IPS-NIHi7 (cell line): Measurements from ENCODE around the gene RPLP2.

ENCODE experiments used
- DNase-seq: peaks from one replicate; pipeline ENCODE4 v3.0.0; 2012; ENCODE audit warnings: mixed read lengths; ENCODE audit errors: extremely low spot score

The RPLP2 gene

DNA sequence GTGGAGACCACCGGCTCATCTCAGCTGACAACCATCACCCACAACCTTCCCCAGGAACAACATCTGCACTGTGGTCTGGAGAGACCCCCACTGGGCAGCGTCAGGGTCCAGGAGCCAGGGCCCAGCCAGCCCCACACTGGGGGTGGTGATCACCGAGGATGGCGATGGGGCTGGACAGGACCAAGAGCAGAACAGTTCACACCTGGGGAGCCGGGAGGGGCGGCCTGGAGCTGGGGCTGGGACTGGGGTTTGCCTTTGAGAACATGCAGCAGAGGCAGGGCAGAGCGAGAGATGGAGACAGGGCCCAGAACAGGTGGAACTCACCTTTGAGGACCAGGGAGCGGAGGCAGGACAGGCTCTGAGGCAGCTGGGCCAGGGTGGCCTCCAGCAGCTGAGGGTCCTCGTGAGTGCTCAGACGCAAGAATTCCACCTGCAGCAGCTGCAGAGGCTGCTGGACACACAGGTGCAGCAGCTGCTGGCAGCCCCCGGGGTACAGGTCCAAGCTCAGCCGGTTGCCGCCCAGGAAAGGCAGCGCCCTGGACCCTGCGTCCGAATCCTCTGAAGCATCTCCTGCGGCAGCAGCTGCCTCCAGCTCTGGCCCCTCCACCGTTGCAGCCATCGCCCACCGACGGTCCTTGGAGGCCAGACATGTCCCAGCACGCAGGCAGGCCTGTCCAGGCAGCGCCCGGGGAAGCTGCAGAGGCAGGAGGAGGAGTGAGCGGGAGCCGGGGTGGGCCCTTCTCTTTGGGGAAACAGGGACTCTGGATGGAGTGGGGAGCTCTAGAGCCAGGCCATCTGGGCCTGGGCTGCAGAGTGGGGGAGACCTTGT is 5.8 kb upstream of the RPLP2 start:
- DNase-seq = no peak

DNA sequence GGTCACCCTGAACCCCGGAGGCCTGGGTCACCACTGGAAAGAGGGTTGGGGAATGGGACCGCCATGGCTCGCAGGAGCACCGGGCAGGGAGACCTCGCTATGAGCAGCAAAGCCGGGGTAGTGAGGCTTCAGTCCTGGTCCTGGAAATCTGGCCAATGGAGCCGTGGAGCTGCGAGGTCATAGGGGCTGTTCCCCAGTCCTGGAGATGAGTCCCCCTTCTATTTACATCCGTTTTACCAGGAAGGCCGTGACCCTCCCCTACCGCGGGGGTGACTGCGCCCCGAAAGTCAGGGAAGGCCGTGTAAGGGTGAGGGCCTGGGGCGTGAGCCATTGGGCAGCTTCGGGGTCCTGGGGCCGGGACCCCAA is 5.2 kb upstream of the RPLP2 start:
- no peak for DNase-seq

DNA sequence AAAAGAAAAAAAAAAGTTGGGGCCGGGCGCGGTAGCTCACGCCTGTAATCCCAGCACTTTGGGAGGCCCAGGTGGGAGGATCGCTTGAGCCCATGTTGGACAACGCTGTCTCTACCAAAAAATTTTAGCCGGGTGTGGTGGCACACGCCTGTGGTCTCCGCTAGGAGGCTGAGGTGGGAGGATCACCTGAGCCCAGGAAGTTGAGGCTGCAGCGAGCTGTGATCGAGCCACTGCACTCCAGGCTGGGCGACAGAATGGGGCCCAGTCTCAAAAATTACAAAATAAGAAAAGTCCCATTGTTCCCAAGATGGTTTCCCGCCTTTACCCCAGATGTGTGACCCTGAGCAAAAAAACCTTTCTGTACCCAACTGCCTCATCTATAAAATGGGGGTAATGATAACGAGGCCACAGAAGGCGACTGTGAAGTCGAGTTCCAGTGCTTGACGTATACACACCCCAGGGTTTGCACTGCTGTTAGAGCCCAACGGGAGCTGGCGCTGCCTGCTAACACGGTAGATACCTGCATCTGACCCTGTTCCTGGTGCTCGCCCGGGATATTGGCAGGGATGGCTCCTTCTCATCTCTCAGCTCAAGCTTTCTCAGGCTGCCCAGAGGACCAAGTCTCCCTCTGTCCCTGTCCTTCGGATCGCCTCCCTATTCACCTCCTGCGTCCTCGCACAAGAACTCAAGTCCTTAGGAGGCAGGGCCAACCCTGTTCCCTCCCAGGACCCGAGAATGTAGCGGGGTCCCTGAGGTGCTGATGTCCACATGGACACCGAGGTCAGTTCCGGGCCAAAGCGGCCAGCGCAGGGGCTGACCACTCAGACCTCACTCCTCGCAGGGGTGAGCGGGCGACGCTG is 1.1 kb upstream of the RPLP2 start:
- DNase-seq = no peak

DNA sequence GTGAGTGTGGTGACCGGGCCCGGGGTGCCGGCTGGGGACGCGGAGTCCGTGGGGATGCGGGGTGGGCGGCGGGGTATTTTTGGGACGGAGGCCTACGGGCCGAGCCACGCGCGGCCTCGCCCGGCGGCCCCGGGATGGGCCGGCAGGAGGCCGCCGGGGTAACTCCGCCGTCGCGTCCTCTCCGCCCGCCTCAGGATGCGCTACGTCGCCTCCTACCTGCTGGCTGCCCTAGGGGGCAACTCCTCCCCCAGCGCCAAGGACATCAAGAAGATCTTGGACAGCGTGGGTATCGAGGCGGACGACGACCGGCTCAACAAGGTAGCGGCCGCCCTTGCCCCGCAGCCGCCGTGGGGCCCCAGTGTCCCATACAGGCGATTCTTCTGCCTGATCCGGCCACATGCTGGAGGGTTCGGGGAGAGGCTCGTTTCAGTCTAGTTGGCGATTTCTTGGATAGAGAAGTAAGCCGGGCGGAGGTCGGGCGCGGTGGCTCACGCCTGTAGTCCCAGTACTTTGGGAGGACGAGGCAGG is 337 bp downstream of the RPLP2 start:
- DNase-seq = no peak

DNA sequence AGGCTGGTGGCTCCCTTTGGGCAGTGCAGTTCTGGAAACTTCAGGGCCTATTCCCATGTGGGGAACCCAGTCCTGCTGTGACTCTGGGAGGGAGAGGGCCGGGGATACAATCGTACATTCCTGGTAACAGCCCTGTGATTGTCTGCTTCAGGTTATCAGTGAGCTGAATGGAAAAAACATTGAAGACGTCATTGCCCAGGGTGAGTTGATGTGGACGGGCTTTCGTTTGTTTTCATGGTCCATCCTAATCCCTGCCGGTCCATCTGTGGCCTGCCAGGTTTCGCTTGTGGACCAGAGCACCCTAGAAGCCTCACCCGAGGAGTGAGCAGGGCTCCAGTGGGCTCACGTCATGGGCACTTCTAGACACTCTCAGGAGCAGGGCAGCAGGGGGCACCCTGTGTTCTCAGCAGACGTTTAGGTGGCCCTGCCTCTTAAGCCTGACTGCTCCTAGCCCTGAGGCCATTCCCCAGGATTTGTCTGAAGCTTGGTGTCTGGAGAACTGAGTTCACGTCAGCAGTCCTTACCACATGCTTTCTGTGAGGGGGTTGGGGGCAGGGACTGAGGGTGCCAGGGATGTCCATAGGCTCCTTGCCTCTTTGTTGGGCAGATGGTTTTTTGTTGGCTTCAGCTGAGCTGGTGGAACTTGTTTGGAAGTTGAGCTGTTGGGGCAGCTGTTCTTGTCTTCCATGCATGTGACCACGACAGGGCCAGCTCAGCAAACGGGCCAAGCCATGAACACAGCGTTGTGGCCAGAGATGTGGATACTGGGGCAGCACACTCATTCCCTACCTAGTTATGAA is 1.9 kb downstream of the RPLP2 start:
- no peak for DNase-seq

DNA sequence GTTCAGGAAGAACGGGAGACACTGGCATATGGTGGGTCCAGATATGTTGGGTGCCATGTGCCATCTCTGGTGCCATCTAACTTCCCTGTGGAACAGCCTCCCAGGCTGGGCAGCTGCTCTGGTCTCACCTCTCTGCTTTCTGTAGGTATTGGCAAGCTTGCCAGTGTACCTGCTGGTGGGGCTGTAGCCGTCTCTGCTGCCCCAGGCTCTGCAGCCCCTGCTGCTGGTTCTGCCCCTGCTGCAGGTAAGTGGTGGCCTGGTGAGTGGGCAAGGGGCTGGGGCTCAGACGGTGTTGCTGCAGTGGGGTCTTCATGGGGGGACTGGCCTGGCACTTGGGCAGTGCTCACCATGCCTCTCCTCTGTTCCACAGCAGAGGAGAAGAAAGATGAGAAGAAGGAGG is 2.6 kb downstream of the RPLP2 start:
- no peak for DNase-seq

DNA sequence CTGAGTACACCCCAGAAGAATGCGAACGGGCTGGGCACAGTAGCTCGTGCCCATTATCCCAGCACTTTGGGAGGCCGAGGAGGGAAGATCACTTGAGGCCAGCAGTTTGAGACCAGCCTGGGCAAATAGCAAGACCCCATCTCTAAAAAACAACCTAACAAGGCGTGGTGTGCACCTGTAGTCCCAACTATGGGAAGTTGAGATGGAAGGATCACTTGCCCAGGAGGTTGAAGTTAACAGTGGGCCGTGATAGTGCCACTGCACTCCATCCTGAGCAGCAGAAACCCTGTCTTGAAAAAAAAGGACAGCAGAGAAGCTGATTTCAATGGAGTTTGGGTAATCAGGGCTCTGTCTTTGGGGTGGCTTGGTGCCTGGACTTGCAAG is 3.3 kb downstream of the RPLP2 start:
- DNase-seq = no peak

DNA sequence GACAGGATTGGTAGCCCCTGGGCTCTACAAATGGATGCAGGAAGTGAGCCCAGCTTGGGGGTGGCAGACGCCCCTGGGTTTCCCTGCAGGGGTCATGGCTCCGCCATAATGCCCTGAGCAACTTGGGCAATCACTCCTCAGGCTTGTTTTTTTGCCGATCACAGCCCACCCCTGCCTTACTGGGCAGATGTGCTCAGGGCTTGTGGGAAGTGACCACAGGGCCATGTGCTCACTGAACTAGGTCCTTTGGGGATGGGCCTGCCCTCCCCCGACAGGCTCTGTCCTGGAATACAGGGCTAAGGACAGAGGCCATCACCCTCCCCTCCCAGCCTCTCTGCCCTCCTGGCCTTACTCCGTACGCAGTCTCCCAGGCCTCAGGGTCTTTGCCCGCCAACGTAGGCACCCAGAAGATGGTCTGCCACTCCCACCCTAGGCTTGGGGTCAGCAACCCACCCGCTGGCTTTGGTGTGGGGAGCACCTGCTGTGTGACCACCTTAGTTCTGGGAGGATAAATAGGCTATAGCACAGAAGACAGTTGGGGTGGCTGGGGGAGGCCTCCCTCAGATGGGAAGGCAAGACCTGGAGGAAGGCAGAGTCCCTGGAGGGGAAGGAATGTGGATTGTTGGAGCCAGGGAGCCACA is 3.8 kb downstream of the RPLP2 start:
- no peak for DNase-seq

DNA sequence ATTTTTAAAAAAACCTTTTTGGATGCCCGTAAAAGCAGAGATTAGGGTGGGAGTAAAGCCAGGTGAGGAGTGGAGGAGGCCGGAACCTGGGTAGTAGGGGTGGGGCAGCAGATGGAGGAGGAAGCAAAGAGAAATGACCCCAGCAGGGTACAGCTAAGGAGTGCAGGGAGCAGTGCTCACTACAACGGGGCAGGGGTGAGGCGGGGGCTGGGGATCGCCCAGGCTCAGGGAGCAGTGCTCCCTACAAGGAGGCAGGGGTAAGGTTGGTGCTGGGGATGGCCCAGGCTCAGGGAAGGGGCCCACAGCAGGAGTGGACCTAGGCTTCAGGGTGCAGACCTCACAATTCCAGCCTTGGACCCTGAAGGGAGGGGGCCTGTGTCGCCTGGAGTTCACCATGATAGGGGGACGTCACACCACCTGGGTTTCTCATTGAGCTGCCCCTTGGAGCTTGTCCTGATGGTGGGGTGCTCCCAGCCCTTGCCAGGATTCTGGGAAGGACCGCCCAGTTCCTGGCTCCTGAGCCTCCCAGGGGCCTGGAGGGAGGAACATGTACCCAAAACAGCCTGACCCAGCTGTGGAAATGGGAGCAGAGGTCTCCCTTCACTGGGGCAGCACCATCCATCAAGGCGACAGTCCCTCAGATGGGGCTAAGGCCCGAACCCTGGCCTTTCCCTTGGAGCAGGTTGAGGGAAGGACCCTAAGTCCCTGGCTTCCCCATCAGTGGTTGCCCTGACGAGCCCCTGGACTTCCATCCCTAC is 6.1 kb downstream of the RPLP2 start:
- DNase-seq = no peak

DNA sequence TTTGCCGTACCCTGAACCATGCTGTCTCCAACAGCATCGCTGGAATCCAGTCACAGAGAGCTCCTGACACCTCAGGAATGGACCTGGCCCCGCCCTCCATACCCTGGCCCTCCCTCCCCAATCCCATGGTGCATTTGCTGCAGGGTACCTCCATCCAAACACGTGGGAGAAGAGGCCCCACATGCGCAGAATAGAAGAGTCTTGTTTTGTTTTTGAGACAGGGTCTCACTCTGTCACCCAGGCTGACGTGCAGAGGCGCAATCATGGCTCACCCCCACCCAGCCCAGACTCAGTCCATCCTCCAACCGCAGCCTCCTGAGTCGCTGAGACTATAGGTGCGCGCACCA is 6.6 kb downstream of the RPLP2 start:
- DNase-seq = no peak

DNA sequence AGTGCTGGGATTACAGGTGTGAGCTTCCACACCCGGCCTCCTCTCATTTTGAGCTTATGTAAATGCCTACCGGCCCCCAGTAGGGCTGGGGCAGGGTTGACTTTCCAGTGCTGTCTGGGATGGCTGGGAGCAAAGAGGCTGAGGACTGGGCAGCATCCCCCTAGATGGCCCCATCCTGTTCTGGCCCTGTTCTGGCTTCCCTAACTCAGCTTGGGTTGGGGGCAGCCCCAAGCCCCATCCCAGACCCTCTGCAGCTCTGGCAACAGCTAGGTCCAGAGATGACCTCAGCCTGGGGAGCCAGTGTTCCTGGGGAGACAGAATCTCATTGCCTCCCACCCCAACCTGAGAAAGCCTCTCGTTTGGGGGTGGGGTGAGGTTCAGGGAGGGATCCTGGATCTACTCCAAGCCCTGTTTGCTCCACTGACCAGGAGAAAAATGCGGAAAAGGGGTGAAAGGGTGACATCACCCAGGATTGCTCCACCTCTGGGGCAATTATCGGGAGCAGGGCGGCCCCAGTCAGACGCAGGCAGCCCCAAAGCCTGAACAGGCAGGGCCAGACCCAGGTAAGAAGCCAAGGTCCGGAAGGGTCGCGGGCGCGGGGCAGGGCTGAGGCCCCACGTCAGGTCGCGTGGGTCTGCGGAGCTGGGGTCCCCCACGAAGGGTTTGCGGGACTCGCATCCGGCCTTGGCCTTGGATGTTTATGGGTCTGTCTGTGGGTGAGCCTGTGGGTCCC is 8.8 kb downstream of the RPLP2 start, which contains the start of gene PNPLA2:
Gene PNPLA2 (plus strand): TSS at position 519 of the 733 bp plus-strand sequence. CDS start 805 bp downstream, outside the sequence.
- no peak for DNase-seq

DNA sequence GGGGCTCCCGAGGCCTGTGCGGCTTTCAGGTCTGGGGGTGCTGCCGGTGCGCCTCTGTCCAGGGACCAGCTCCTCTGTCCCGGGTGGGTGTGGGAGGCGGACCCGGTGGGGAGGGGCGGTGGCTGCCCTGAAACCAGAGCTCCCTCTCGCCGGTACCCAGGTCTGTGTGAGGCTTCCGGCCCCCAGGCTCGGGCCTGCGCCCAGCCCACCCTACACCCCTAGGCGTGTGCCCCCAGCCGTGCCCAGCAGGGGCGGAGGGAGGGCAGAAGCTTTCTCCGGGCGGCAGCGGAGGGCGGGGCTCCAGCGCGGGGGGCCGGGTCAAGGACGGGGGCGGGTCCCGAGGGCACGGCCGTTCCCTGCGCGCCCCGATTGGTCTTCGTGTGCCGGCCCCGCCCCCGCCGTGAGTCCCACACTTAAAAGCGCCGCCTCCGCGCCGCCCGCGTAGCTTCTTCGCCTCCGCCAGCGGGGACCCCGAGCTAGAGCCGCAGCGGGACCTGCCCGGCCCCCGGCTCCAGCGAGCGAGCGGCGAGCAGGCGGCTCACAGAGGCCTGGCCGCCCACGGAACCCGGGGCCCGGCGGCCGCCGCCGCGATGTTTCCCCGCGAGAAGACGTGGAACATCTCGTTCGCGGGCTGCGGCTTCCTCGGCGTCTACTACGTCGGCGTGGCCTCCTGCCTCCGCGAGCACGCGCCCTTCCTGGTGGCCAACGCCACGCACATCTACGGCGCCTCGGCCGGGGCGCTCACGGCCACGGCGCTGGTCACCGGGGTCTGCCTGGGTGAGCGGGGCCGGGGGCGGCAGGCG is 9.6 kb downstream of the RPLP2 start:
- DNase-seq = peak; percentile 88

DNA sequence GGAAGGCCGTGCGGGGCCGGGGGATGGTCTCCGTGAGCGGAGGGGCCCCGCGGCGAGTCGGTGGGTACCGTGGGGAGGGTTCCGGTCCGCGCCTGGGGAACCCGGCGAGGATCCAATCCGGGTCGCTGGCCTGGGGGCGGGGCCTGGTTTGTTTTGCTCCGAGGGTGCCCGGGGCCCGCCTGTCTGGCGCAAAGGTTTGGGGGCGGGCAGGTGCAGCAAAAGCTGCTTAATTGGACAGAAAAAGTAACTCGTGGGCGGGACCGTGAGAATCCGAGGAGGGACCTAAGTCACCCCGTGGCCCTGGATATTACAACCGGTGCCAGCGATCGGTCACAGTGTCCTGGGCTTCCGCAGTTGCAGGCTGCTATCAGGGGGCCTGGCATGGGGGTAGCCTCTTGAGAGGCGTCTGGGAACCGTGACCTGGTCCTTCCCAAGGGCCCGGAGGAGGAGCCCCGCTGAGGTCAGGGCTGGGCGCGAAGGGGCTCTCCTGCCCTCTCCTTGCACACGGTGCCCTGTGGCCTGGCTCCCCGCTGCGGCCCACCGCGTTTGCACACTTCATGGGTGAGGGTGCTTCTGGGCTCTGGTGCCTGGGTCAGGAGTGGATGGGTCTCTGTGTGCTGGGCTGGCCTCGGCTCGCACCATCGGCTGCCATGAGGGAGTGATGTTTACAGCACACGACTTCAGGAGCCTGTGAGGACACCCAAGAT is 10.3 kb downstream of the RPLP2 start:
- DNase-seq = peak; percentile 62

DNA sequence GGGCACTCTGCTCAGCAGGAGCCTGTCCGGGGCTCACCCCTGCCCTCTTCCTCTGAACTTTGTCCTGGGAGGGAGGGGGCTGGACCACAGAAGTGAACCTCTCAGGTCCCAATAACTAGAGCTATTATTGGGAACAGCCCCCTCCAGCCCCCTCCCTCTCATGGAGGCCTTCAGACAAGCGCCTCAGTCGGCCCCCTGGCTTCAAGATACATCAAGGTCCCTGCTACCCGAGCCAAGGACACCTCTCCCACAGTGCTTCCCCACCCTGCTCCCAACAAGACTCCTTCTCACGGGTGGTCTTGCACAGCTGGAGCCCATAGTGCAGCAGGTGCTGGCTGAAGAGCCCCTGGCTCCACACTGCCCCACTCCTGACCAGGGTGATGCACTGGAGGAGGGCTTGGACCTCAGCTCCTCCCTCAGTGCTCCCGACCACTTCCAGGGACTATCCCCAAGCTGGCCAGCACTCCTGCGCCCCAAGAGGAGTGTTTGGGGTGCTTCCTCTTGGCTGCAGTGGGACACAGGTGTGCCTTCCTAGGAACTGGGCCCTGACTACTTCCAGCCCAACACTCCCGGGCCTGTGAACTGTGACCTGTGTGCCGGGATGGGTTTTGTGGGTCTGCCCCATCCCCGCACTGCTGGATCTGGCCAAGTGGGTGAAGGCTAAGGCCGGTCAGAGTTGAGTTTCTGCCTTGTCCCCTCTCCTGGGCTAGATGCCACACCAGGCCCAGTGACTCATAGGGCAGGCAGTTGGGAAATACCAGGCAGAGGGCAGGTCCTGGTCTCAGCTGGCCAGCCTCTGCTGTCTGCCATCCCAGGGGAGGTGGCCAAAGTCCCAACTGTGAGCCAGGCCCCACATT is 11.1 kb downstream of the RPLP2 start:
- DNase-seq = no peak

DNA sequence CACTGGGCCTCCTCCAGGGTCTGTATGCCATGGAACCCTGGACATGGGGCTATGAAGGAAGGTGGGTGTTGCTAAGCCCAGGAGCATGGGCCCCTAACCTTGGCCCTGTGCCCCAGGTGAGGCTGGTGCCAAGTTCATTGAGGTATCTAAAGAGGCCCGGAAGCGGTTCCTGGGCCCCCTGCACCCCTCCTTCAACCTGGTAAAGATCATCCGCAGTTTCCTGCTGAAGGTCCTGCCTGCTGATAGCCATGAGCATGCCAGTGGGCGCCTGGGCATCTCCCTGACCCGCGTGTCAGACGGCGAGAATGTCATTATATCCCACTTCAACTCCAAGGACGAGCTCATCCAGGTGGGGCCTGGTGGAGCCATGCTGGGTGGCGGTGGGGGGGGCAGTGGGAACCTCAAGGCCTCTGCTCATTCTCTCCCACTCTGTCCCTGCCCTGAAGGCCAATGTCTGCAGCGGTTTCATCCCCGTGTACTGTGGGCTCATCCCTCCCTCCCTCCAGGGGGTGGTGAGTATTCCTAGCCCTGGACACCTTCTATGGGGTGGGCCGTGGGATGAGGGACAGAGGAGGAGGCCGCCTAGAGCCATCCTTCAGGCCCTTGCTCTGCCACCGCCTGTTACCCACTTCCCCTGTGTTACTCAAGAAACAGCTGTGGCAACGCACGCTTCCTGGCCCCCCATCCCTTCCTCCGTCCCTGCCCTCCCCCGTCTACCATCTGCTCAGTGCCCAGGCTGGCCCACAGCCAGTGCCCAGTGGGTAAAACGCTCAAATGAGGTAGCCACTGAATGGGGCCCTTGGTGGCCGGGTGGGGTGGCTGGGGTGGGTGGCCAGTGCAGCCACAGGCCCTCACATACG is 12.0 kb downstream of the RPLP2 start:
- DNase-seq = no peak

DNA sequence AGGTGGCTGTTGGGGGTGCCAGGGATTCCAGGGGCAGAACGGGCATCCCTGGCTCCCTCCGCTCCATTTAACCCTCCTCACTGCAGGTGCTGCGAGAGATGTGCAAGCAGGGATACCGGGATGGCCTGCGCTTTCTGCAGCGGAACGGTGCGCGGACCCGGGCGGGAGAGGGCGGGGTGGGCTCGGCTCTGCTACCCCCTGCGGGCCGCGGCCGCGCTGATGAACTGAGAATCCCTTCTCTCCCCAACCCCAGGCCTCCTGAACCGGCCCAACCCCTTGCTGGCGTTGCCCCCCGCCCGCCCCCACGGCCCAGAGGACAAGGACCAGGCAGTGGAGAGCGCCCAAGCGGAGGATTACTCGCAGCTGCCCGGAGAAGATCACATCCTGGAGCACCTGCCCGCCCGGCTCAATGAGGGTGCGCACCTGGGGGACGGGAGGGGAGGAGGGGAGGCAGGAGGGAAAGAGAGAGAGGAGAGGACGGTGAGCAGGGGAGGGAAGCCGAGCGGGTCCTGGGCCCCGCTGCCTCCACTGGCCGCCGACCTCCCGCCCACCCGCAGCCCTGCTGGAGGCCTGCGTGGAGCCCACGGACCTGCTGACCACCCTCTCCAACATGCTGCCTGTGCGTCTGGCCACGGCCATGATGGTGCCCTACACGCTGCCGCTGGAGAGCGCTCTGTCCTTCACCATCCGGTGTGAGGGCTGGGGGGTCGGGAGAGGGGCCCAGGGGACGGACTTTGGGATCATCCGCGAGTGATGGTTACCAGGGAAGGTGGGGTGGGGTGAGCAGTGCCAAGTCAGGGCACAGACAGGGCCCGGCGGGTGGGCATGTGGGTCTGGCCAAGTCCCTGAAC is 13.9 kb downstream of the RPLP2 start:
- DNase-seq = no peak
